Measurements from ENCODE around the gene QRICH2. TPM values are rescaled to one million over a fixed set of nuclear protein-coding genes. Genes with fewer than 3 reads are reported as not detected.

QRICH2 gene
- total and polyA plus RNA-seq, 3 donors from 2014 or later: 27.0 to 43.4 (median 39.0) TPM

- peak overlapping the region; percentile 54 to 66 for H3K27ac ChIP-seq
- TF ChIP-seq CTCF (IDR thresholded peaks at IDR 0.05) (no peak), POLR2A (IDR thresholded peaks at IDR 0.05) (no peak)
- peaks cover 15% of the 10 kb centered on the region for H3K4me1 ChIP-seq
- WGBS, 2 donors: 81 to 82% methylated on average over 6 of the region's 6 CpGs
- no peaks in the 10 kb centered on the region for H3K27me3 ChIP-seq
- H3K4me3 ChIP-seq: no peak overlapping the region
- no peaks in the 10 kb centered on the region for H3K36me3 ChIP-seq (ENCODE audit: low read depth, missing control alignments)
- no peaks in the 10 kb centered on the region for H3K9me3 ChIP-seq
- no peak for DNase-seq
- intact Hi-C loops (cut with DNase I; ENCODE audit: low total_unique reads): no loop called here
Observed at GRCh38 chr17:76337413-76337777, 29.3 kb upstream of the QRICH2 start.

- WGBS, 2 donors: 62 to 72% methylated on average over 7 of the region's 7 CpGs
Observed at GRCh38 chr17:76336756-76337412, 28.8 kb upstream of the QRICH2 start.

GRCh38 chr17:76335716-76336381 is 27.8 kb upstream of the QRICH2 start:
- H3K27ac ChIP-seq: no peak overlapping the region
- peaks cover 15% of the 10 kb centered on the region for H3K4me1 ChIP-seq
- no peak for DNase-seq
- intact Hi-C loops (cut with DNase I; ENCODE audit: low total_unique reads): no loop called here
- TF ChIP-seq POLR2A (IDR thresholded peaks at IDR 0.05) (no peak), CTCF (IDR thresholded peaks at IDR 0.05) (no peak)
- H3K4me3 ChIP-seq: no peak overlapping the region
- H3K36me3 ChIP-seq (ENCODE audit: low read depth, missing control alignments): no peaks in the 10 kb centered on the region
- no peaks in the 10 kb centered on the region for H3K9me3 ChIP-seq
- H3K27me3 ChIP-seq: no peaks in the 10 kb centered on the region
- WGBS, 2 donors: 90 to 92% methylated on average over 9 of the region's 9 CpGs

More at GRCh38 chr17:76336756-76337412, 28.8 kb upstream of the QRICH2 start:
- intact Hi-C loops (cut with DNase I; ENCODE audit: low total_unique reads): no loop called here
- TF ChIP-seq POLR2A (IDR thresholded peaks at IDR 0.05) (no peak), CTCF (IDR thresholded peaks at IDR 0.05) (no peak)
- Histone ChIP-seq H3K27me3 (no peaks in the 10 kb centered on the region), H3K4me3 (no peak overlapping the region), H3K27ac (peak overlapping the region in 1 of 2 donors; percentile 54), H3K9me3 (no peaks in the 10 kb centered on the region), H3K4me1 (peaks cover 15% of the 10 kb centered on the region), H3K36me3 (ENCODE audit: low read depth, missing control alignments) (no peaks in the 10 kb centered on the region)
- peak; percentile 64 for DNase-seq

GRCh38 chr17:76333673-76334505 is 25.8 kb upstream of the QRICH2 start:
- H3K4me1 ChIP-seq: peaks cover 15% of the 10 kb centered on the region
- H3K27me3 ChIP-seq: no peaks in the 10 kb centered on the region
- H3K9me3 ChIP-seq: no peaks in the 10 kb centered on the region
- intact Hi-C loops (cut with DNase I; ENCODE audit: low total_unique reads): no loop called here
- no peak for DNase-seq
- 77 to 85% methylated on average over 11 of the region's 11 CpGs for WGBS, 2 donors
- no peaks in the 10 kb centered on the region for H3K36me3 ChIP-seq (ENCODE audit: low read depth, missing control alignments)
- no peak overlapping the region for H3K4me3 ChIP-seq
- no peak overlapping the region for H3K27ac ChIP-seq
- no peak for TF ChIP-seq CTCF (IDR thresholded peaks at IDR 0.05)
- no peak for TF ChIP-seq POLR2A (IDR thresholded peaks at IDR 0.05)

Measured in testis (tissue), 3 donors.